Kidney epithelial cell (primary cell): Measurements from ENCODE around the gene ARF1. TPM values are rescaled to one million over a fixed set of nuclear protein-coding genes. Genes with fewer than 3 reads are reported as not detected.

Source experiments
- DNase-seq: peaks from one replicate; pipeline ENCODE4 v3.0.0-alpha.2; 2010; ENCODE audit warnings: low read depth
- H3K27me3 ChIP-seq: 2 replicates; pipeline ENCODE4 v1.6.0; 2011; ENCODE audit warnings: low read length; ENCODE audit not compliant: control insufficient read depth, insufficient read depth
- H3K36me3 ChIP-seq: 2 replicates; pipeline ENCODE4 v1.5.1; 2011; ENCODE audit warnings: low read length; ENCODE audit not compliant: control insufficient read depth, insufficient read depth
- H3K4me3 ChIP-seq: 2 replicates; pipeline ENCODE4 v1.5.1; 2011; ENCODE audit warnings: low read depth, mild to moderate bottlenecking, control low read depth, low read length
- CTCF ChIP-seq: IDR thresholded peaks from 2 replicates; pipeline ENCODE4 v1.5.1; 2011; ENCODE audit warnings: mild to moderate bottlenecking, moderate library complexity, low read length, control low read depth, inconsistent platforms; ENCODE audit not compliant: insufficient read depth, poor library complexity, severe bottlenecking
- total RNA-seq: library from RNA; depleted of rRNA; stranded (reverse); fragments of >200 nt; gene quantifications from 2 replicates; pipeline ENCODE4 v1.2.3, GENCODE V29; 2015

The ARF1 gene
- total RNA-seq, 1 donor from 2014 or later: 479 TPM

- Histone ChIP-seq H3K27me3 (no peaks in the 10 kb centered on the region), H3K4me3 (no peak overlapping the region), H3K36me3 (no peaks in the 10 kb centered on the region)
- DNase-seq: no peak
- no peak for TF ChIP-seq CTCF
Observed at GRCh38 chr1:228084797-228085196, 2.3 kb downstream of the ARF1 start.

GRCh38 chr1:228085287-228085951, 2.9 kb downstream of the ARF1 start:
- H3K4me3 ChIP-seq: no peak overlapping the region
- no peaks in the 10 kb centered on the region for H3K36me3 ChIP-seq
- no peaks in the 10 kb centered on the region for H3K27me3 ChIP-seq
- DNase-seq: no peak
- no peak for TF ChIP-seq CTCF

GRCh38 chr1:228087771-228088251, 5.3 kb downstream of the ARF1 start:
- TF ChIP-seq CTCF: no peak
- Histone ChIP-seq H3K4me3 (no peak overlapping the region), H3K36me3 (no peaks in the 10 kb centered on the region), H3K27me3 (no peaks in the 10 kb centered on the region)
- DNase-seq: peak; percentile 52

DNA sequence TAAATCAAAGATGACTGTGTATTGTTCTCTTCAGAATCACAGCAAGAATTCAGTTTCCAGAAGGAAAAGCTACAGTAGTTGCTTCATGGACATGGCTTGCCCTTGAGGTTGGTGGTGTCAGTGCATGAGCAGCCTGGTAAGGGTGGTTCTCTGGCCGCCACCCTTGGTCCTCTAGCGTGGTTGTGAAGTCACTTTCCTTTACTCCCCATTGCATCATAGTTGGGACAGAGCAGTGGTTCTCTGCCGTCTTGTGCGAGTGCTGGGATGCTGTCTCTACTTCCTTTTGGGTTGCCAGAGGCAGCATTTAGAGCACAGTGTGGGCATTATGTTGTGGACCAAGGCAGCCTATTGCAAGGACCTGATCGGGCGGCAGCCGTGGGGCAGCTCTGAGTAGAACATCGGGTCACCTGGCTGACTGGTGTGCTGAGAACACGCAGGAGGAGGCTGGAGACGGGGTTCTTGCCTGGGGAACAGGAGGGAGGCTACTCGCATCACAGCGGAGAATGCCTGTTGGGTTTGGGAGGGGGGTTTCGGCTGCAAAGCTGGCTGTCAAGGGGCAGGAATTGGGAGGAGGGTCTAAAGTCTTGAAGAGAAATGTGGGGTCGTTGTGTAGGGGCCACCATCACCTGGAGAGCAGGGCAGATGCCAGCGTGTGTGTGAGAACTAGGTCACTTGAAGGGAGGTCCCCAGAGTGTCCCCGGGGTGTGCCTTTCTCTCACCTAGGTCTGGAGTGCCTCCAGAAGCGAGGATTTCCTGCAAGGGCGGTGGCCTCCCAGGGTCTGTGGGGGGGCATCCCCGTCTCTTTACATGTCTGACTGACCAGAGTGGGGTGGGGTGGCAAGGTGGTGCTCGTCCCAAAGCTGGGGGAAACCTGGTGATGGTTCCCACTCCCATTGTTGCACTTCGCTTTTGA, 6.3 kb downstream of the ARF1 start:
- Histone ChIP-seq H3K27me3 (no peaks in the 10 kb centered on the region), H3K4me3 (no peak overlapping the region), H3K36me3 (no peaks in the 10 kb centered on the region)
- DNase-seq: no peak
- no peak for TF ChIP-seq CTCF

DNA sequence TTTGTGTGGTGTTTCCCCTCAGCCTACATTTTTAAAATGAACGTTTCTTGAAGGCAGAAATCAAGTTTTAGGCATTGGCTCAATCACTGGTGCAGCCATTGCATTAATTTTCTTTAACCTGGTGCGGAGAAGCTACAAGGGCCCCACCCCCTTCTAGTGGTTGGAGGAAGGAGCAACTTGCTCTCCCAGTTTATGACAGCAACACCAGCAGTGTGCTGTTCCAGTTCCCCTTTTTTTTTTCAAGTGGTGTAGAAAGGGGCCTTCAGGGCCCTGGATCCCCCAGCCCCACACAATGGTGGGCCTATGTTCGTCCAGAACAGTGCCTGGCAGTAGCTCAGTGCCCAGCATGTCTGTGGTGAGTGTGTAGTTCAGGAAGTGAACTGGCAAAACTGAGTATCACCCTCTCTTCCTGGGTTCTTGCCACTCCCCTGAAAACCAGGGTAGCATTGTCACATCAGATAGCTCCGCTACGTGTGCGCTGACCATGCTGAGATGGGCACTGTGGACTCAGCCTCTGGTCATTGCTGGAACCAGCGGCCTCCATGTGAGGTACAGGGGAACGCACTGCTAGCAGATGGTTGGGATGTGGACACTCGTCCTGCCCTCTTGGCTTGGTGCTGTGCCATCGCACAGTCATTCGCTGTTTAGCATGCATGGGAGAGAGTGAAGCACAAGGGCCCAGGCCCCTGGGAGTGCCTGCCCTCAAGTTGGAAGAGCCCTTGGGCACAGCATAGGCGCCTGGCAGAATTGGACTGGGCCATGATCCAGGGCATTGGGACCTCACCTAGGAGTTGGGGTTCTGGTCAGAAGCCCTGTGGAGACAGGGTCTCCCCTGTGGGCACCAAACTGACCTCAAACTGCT, 7.2 kb downstream of the ARF1 start:
- no peak for DNase-seq
- no peak overlapping the region for H3K4me3 ChIP-seq
- TF ChIP-seq CTCF: no peak
- H3K36me3 ChIP-seq: no peaks in the 10 kb centered on the region
- H3K27me3 ChIP-seq: no peaks in the 10 kb centered on the region
